Body of pancreas (tissue), 4 donors: ENCODE measurements around the gene CNOT10.

Experiments
- POLR2A ChIP-seq, 3 donors: fragments of 450-650 bp; IDR thresholded peaks; one replicate each; pipeline ENCODE4 v1.6.1; 2016; ENCODE audit warnings: antibody characterized with exemption in 3 of 3, mild to moderate bottlenecking in 2 of 3
- TF ChIP-seq, protein P1 (sequence below), 7 experiments: fragments of 450-650 bp in 4 of 7; fragments of 200-600 bp in 3 of 7; sonication (generic) in 3 of 7; IDR thresholded peaks; one replicate each; pipeline ENCODE4 v1.5.1; 2016 to 2019; ENCODE audit warnings: antibody characterized with exemption in 7 of 7

GRCh38 chr3:32814361-32814760, 129.4 kb downstream of the CNOT10 start:
- TF ChIP-seq, protein P1, sequence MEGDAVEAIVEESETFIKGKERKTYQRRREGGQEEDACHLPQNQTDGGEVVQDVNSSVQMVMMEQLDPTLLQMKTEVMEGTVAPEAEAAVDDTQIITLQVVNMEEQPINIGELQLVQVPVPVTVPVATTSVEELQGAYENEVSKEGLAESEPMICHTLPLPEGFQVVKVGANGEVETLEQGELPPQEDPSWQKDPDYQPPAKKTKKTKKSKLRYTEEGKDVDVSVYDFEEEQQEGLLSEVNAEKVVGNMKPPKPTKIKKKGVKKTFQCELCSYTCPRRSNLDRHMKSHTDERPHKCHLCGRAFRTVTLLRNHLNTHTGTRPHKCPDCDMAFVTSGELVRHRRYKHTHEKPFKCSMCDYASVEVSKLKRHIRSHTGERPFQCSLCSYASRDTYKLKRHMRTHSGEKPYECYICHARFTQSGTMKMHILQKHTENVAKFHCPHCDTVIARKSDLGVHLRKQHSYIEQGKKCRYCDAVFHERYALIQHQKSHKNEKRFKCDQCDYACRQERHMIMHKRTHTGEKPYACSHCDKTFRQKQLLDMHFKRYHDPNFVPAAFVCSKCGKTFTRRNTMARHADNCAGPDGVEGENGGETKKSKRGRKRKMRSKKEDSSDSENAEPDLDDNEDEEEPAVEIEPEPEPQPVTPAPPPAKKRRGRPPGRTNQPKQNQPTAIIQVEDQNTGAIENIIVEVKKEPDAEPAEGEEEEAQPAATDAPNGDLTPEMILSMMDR (IDR thresholded peaks at IDR 0.05): no peak
- TF ChIP-seq POLR2A (IDR thresholded peaks at IDR 0.05): no peak
